K562 (cell line): ENCODE data around the gene SMG9. TPM values are rescaled to one million over a fixed set of nuclear protein-coding genes. Genes with fewer than 3 reads are reported as not detected.
A peak's percentile ranks its signal among the peaks of the same experiment; 100 is the strongest.

Experiments
- BRCA1 ChIP-seq, 2 experiments: fragments of 450-650 bp in 1 of 2; sonication (generic) in 1 of 2; formaldehyde crosslinking in 1 of 2; IDR thresholded peaks; 2 replicates each; pipeline versions ENCODE4 v1.5.0 to v1.6.1; 2017 to 2020; ENCODE audit warnings: mild to moderate bottlenecking in 1 of 2, missing genetic modification reagents in 1 of 2
- CHD4 ChIP-seq: fragments of 200-600 bp; sonication (generic); IDR thresholded peaks from 3 replicates; pipeline ENCODE4 v1.6.1; 2012; ENCODE audit warnings: low read depth, mild to moderate bottlenecking, mixed read lengths, low read length, inconsistent platforms; ENCODE audit not compliant: insufficient read depth, insufficient replicate concordance, poor library complexity, severe bottlenecking
- FOXA1 ChIP-seq: fragments of 450-650 bp; IDR thresholded peaks from 2 replicates; pipeline ENCODE4 v1.6.1; 2016; ENCODE audit warnings: mild to moderate bottlenecking, borderline replicate concordance
- HMG20B ChIP-seq: fragments of 250-450 bp; sonication (Bioruptor Pico); IDR thresholded peaks from 2 replicates; pipeline ENCODE4 v1.5.0; 2021; ENCODE audit warnings: mild to moderate bottlenecking
- HMGN3 ChIP-seq: IDR thresholded peaks from 2 replicates; pipeline ENCODE4 v1.6.1; 2011; ENCODE audit warnings: borderline replicate concordance, low read depth, mild to moderate bottlenecking, mixed read lengths, low read length; ENCODE audit not compliant: insufficient read length; ENCODE audit errors: extremely low read depth
- HNRNPUL1 ChIP-seq: fragments of 200-400 bp; formaldehyde crosslinking; IDR thresholded peaks from 2 replicates; pipeline ENCODE4 v1.6.1; 2017; ENCODE audit warnings: low read length
- MEF2D ChIP-seq: conservative IDR thresholded peaks from 2 replicates; pipeline ENCODE4 v1.6.1; 2016; ENCODE audit warnings: low read depth, missing genetic modification characterization, missing compliant biosample characterization
- NBN ChIP-seq: fragments of 450-650 bp; IDR thresholded peaks from 2 replicates; pipeline ENCODE4 v1.6.1; 2016; ENCODE audit warnings: low read depth, mild to moderate bottlenecking
- NCOA6 ChIP-seq: fragments of 450-650 bp; IDR thresholded peaks from 2 replicates; pipeline ENCODE4 v1.6.1; 2017; ENCODE audit warnings: mild to moderate bottlenecking
- NR4A1 ChIP-seq, 2 experiments: fragments of 250-450 bp in 1 of 2; fragments of 450-650 bp in 1 of 2; sonication (Bioruptor Pico) in 1 of 2; IDR thresholded peaks; 2 replicates each; pipeline versions ENCODE4 v1.4.0 to v1.6.1; 2016 to 2020; ENCODE audit warnings: mild to moderate bottlenecking in 2 of 2, missing compliant biosample characterization in 1 of 2, missing genetic modification characterization in 1 of 2, moderate library complexity in 1 of 2
- PRPF4 ChIP-seq: fragments of 200-400 bp; formaldehyde crosslinking; IDR thresholded peaks from one replicate; pipeline ENCODE4 v1.6.1; 2017; ENCODE audit warnings: low read length, low read depth, mild to moderate bottlenecking; ENCODE audit not compliant: insufficient read depth, poor library complexity, severe bottlenecking
- RREB1 ChIP-seq: fragments of 250-450 bp; sonication (Bioruptor Pico); IDR thresholded peaks from 2 replicates; pipeline ENCODE4 v1.4.0; 2020
- XRCC3 ChIP-seq: fragments of 450-650 bp; IDR thresholded peaks from 2 replicates; pipeline ENCODE4 v1.6.1; 2017; ENCODE audit warnings: mild to moderate bottlenecking, moderate library complexity
- ZNF316 ChIP-seq: fragments of 450-650 bp; IDR thresholded peaks from 2 replicates; pipeline ENCODE4 v1.6.1; 2016
- ZNF57 ChIP-seq: fragments of 450-650 bp; formaldehyde crosslinking; IDR thresholded peaks from 2 replicates; pipeline ENCODE4 v1.4.0; 2020; ENCODE audit warnings: mild to moderate bottlenecking, moderate library complexity
- ZNF699 ChIP-seq: fragments of 250-450 bp; sonication (Bioruptor Pico); IDR thresholded peaks from 2 replicates; pipeline ENCODE4 v1.8.0; 2021; ENCODE audit warnings: mild to moderate bottlenecking, moderate library complexity; ENCODE audit not compliant: insufficient replicate concordance
- polyA plus RNA-seq, 8 experiments: library from polyadenylated mRNA; depleted of rRNA in 4 of 8; stranded (reverse) in 5 of 8; unstranded in 3 of 8; fragments of >200 nt; fragmentation: Nextera tagmentation in 2 of 8; fragmentation: Illumina TruSeq in 1 of 8; extraction: Ambion mirVana in 2 of 8; extraction: Trizol in 1 of 8; gene quantifications; 2 replicates each; pipeline versions ENCODE4 v1.2.1 to v1.2.3, GENCODE V29; 2011 to 2014; ENCODE audit warnings: inconsistent platforms in 1 of 8, missing spikeins in 1 of 8
- total RNA-seq, 7 experiments: library from RNA; depleted of rRNA in 6 of 7; stranded (reverse); fragments of >200 nt in 6 of 7; fragmentation: Illumina TruSeq in 2 of 7; extraction: Trizol in 2 of 7; gene quantifications; 2 replicates each; pipeline versions ENCODE4 v1.2.1 to v1.2.3, GENCODE V29; 2011 to 2021; ENCODE audit warnings: low replicate concordance in 1 of 7

The SMG9 gene
- total and polyA plus RNA-seq, 9 of the 15 experiments (the other 6 are each of a cell fraction or from before 2014, with no cell fraction given), result 1.7 to 79.7 (median 40.2) TPM

DNA sequence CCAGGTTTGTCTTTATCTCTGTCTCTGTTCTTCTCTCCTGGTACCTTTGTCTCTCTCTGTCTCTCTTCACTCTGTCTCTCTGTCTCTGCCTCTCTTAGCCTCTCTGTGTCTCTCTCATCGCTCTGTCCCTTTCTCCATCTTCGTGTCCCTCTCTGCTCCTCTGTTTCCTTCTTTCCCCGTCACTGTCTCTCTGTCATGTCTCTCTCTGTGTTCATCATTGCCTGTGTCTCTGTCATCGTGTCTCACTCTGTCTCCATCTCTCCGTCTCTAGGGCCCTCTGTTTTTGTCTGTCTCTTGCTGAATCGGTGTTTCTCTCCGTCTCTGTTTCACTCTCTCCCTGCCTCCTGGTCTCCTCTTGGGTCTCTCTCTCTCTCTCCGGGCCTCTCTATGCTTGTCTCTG, 28.9 kb upstream of the SMG9 start (continued):
- TF ChIP-seq RREB1 (CRISPR knock-in tag) (no peak), HMGN3 (no peak), FOXA1 (no peak), NCOA6 (no peak), CHD4 (no peak), BRCA1 (IDR thresholded peaks at IDR 0.05) (no peak), BRCA1 (CRISPR knock-in tag; IDR thresholded peaks at IDR 0.05) (no peak), NBN (no peak), HNRNPUL1 (no peak), PRPF4 (no peak), XRCC3 (no peak), HMG20B (CRISPR knock-in tag) (no peak), ZNF316 (peak; percentile 37; the same call in 1 of the 2 replicates), ZNF57 (no peak), MEF2D (tag) (no peak), ZNF699 (CRISPR knock-in tag) (no peak), NR4A1 (CRISPR knock-in tag; IDR thresholded peaks at IDR 0.05) (no peak), NR4A1 (tag; IDR thresholded peaks at IDR 0.05) (no peak)
